Glomerular endothelial cell (primary cell): ENCODE results near the gene PPP1R12B. TPM values are rescaled to one million over a fixed set of nuclear protein-coding genes. Genes with fewer than 3 reads are reported as not detected.
A peak's percentile ranks its signal among the peaks of the same experiment; 100 is the strongest.

Experiments
- DNase-seq: peaks from one replicate; pipeline ENCODE4 v3.0.0-alpha.2; 2011; ENCODE audit warnings: low read depth, low spot score; ENCODE audit errors: extremely low read depth
- total RNA-seq: library from RNA; depleted of rRNA; stranded (reverse); fragments of >200 nt; gene quantifications from 2 replicates; pipeline ENCODE4 v1.2.3, GENCODE V29; 2015

The PPP1R12B gene, protein sequence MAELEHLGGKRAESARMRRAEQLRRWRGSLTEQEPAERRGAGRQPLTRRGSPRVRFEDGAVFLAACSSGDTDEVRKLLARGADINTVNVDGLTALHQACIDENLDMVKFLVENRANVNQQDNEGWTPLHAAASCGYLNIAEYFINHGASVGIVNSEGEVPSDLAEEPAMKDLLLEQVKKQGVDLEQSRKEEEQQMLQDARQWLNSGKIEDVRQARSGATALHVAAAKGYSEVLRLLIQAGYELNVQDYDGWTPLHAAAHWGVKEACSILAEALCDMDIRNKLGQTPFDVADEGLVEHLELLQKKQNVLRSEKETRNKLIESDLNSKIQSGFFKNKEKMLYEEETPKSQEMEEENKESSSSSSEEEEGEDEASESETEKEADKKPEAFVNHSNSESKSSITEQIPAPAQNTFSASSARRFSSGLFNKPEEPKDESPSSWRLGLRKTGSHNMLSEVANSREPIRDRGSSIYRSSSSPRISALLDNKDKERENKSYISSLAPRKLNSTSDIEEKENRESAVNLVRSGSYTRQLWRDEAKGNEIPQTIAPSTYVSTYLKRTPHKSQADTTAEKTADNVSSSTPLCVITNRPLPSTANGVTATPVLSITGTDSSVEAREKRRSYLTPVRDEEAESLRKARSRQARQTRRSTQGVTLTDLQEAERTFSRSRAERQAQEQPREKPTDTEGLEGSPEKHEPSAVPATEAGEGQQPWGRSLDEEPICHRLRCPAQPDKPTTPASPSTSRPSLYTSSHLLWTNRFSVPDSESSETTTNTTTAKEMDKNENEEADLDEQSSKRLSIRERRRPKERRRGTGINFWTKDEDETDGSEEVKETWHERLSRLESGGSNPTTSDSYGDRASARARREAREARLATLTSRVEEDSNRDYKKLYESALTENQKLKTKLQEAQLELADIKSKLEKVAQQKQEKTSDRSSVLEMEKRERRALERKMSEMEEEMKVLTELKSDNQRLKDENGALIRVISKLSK
- total RNA-seq = 3.8 and 8.1 TPM in 2 replicates

DNA sequence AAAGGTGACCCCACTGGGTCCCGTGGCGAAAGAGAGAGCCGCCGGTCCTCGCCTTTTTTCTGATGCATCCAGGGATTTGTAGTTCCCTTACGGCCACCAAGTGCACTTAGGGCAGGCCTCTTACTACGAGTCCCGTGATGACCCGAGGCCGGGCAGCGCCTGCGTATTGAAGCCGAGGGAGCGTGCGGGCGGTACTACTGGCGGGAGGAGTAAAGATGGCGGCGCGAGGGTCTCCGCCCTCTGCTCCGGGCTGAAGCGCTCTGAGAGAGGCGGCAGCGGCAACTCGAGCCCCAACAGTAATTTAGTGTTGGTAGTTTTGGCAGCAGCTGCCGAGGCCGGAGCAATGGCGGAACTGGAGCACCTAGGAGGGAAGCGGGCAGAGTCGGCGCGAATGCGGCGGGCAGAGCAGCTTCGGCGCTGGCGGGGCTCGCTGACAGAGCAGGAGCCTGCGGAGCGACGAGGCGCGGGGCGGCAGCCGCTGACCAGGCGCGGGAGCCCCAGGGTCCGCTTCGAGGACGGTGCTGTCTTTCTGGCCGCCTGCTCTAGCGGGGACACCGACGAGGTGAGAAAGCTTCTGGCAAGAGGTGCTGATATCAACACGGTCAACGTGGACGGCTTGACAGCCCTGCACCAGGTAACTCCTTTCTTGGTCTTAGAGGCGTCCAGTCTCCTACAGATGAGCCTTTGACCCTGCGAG, at the start of gene PPP1R12B:
TSS of gene PPP1R12B (plus strand) at position 191 of the 697 bp plus-strand sequence. CDS start at position 344, 153 bp downstream.
- DNase-seq = peak; percentile 80

DNA sequence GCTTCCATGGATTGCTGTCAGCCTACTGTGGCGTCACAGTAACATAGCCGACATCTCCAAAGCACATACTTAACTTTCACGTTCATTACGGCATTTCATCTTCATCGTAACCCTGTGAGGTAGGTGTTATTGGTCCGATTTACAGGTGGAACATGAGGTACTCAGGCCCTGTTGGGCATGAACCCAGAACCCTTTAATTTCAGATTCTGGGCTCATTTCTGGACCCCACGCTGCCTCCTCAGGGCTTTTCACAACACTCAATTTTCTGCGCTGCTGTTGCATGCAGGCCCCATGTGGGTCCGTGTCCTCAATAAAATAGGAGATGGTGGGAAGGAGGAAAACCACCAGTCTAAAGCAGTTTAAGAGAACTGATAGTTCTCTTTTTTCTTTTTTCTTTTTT, 46.3 kb upstream of the PPP1R12B start:
- DNase-seq = no peak

DNA sequence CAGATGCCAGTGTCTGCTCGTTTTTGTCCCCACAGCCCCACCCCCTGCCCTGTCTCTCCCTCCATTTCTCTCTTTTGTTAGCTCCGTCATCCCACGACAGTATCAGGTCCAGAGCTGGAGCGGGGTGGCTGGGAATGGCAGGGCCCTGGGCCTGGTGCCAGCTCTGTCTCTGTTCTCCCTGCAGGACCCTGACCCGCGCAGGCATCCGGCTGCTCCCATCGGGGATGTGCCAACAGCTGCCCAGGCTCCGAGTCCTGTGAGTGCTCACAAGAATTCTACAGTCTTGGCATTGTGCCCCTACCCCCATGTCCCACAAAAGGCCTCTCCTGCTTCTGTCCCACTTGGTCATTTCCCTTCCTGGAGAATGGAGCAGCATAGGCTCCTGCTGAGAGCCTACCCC, 44.1 kb upstream of the PPP1R12B start:
- DNase-seq = no peak

DNA sequence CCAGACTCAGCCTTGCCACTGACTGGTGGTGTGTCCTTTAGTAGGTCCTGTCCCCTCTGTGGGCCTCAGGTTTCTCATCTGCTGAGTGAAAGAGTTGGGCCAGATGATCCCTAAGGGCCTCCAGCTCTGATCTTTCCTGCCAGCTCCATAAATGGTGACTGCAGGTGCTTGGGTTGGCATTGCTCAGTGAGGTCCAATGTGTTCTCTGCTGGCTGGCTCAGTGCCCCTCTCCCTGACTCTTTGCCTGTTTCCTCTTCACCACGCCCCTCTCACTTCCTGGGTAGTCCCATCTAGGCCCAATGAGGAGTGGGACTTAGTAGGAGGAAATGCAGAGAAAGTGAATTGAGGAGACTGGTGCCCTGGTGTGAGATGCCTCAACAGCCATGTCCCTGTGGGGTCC, 43.3 kb upstream of the PPP1R12B start:
- no peak for DNase-seq

DNA sequence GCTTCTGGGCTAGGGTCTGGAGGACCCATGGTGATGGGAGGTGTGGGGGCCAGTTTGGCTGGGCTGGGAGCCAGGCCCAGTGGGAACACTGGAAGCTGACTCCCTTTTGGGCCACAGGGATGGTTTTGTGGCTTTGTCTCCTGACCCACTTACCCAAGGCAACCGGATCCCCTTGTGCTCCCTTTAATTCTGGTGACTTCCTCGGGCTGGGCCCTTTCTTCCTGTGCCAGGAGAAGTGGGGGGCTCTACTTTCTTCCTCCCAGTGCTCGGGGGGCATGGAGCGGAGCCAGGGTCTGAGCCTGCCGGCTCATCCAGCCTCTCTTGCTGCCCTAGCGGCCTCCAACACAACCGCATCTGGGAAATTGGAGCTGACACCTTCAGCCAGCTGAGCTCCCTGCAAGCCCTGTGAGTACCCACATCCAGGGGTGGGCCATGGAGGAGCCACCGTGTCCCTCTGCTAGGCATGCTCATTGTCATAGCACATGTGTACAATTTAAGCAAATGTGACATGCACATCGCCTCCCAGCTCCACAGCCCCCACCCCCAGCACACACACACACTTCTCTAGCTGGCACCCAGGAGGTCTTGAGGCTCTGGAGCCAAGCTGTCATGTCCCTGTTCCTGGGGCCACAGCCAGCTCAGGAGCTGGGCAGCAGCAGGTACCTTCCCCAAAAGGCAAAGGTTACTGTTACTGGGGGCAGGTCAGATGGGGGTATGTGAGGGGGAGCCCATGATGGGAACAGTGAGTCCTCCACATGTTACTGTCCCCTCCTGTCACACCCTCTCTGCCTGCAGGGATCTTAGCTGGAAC, 41.8 kb upstream of the PPP1R12B start:
- DNase-seq = no peak

DNA sequence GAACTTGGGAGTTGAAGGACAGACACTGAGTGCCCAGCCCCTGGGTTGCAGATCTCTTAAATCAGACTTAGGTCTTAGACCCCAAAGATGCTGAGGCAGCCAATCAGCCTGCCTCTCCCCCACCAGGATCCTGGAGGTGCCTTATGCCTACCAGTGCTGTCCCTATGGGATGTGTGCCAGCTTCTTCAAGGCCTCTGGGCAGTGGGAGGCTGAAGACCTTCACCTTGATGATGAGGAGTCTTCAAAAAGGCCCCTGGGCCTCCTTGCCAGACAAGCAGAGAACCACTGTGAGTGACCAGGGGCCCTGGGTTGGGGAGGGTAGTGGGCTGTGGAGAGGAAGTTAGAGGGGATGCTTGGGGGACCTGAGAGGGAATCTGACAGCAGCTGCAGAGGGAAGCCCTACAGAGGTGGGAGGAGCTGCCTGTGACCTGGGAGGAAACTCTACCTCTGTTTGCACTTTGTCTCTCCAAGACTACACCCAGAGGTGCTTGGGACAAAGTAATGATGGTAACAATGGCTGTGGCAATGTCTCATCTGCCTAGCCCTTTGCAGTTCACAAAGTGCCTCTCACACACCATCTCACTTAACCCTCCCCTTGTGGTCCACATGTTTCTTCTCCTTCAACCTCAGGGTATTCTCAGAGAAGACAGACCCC, 38.3 kb upstream of the PPP1R12B start:
- no peak for DNase-seq

DNA sequence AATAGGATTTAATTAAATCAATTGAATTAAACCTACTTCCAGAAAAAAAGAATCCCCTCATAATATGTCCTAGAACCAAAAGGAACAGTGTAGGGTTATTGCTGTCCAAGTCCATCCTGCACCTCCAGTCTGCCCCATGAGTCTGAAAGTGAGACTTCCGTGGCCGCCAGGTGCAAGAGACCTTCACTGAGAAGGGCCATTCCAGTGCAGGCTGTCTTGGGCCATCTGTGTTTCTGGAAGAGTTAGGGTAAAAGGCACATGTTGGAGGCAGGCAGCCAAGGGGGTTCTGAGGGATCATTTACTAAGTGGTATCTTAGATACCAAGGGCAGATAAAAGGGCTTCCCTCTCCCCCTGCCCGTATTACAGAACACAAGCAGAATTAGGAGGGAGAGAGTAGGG, 37.8 kb upstream of the PPP1R12B start:
- no peak for DNase-seq

DNA sequence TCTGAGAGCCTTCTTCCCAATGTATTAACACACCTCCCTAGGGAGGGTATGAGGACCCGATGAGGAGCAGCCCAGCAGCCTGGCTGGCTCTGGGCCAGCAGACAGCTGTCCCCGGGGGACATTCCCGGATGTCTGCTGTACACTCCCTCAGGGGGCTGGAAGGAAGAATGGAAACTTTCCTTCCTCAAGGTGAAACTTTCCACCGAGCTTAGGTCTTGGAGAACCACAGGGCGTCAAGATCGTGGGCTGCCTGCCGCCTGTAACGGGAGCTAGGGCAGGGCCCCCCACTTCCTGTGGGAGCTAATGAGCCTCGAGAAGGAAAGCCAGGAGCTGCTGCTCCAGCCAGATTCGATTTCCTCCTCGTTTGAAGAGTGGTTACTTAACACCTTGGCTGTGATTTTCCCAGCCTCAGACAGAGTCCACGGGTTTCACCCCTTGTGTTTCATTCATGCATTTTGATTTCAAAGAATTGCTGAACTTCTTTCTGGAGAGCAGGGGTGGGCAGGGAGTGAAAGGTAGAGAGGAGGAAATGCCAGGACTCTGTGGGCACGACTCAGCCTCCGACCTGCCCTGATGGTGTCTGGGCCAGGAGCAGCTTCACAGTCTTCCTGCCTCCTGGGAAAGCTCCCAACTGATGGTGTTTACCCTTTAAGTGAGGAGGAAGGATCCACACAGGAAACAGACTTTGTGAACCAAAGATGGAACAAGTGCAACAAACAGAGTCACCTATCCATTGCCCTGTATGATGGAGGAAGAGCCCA, 36.4 kb upstream of the PPP1R12B start:
- no peak for DNase-seq

DNA sequence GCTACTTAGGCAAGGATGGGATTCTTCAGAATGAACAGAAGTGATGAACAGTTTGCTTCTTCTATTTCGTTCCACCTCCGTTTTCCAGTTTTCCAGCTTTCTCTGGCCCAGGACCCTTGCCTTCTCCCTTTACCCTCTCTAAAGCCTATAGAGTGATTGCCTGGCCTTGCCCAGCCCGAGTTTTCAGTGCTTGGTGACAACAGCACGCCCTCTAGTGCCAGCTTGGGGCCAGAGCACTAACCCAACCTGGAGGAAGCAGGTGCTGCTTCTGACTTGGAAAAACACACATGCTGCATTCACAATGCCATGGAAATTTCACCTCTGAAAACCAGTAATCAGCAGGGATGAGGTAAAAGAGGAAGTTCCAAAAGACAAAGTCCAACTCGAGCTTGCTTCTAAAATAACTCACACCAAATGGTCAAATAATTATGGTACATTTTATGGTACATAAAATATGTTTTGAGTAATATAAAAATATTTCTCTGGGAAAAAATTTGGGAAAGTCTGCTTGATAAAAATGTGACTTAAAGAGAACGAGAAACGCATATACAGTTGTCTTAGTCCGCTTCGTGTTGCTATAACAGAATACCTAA, 32.8 kb upstream of the PPP1R12B start:
- peak; percentile 60 for DNase-seq

DNA sequence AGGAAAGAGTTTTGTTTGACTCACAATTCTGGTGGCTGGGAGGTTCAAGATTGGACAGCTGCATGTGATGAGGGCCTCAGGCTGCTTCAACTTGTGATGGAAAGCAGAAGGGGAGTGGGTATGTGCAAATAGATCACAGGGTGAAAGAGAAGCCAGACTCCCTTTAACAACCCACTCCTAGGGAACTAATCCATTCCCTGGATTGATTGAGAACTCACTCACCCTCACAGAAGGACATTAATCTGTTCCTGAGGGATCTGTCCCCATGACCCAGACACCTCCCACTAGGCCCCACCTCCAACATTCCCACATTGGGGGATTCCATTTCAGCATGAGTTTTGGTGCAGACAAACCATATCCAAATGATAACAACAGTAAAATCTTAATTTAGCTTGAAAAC, 32.3 kb upstream of the PPP1R12B start:
- no peak for DNase-seq

DNA sequence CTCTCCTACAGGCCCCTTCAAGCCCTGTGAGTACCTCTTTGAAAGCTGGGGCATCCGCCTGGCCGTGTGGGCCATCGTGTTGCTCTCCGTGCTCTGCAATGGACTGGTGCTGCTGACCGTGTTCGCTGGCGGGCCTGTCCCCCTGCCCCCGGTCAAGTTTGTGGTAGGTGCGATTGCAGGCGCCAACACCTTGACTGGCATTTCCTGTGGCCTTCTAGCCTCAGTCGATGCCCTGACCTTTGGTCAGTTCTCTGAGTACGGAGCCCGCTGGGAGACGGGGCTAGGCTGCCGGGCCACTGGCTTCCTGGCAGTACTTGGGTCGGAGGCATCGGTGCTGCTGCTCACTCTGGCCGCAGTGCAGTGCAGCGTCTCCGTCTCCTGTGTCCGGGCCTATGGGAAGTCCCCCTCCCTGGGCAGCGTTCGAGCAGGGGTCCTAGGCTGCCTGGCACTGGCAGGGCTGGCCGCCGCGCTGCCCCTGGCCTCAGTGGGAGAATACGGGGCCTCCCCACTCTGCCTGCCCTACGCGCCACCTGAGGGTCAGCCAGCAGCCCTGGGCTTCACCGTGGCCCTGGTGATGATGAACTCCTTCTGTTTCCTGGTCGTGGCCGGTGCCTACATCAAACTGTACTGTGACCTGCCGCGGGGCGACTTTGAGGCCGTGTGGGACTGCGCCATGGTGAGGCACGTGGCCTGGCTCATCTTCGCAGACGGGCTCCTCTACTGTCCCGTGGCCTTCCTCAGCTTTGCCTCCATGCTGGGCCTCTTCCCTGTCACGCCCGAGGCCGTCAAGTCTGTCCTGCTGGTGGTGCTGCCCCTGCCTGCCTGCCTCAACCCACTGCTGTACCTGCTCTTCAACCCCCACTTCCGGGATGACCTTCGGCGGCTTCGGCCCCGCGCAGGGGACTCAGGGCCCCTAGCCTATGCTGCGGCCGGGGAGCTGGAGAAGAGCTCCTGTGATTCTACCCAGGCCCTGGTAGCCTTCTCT, 30.3 kb upstream of the PPP1R12B start:
- no peak for DNase-seq

DNA sequence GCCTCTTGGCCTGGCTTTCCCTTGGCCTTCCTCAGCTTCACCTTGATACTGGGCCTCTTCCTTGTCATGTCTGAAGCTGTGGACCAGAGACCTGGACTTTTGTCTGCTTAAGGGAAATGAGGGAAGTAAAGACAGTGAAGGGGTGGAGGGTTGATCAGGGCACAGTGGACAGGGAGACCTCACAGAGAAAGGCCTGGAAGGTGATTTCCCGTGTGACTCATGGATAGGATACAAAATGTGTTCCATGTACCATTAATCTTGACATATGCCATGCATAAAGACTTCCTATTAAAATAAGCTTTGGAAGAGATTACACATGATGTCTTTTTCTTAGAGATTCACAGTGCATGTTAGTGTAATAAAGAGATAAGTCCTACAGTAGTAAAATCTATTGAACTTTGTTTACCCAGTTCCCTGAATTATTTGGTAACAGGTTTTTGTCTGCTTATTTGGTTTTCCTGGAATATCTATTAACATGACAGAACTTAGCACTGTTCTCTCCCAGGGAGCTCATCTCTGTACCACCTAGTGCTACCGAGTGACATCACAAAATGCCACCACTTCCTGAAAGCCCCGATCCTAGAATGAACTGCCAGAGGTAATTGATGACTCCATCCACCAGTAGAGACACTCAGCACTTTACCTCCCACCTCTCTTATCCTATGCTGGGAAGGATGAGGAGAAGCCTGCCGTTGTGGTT, 29.0 kb upstream of the PPP1R12B start:
- DNase-seq = no peak

DNA sequence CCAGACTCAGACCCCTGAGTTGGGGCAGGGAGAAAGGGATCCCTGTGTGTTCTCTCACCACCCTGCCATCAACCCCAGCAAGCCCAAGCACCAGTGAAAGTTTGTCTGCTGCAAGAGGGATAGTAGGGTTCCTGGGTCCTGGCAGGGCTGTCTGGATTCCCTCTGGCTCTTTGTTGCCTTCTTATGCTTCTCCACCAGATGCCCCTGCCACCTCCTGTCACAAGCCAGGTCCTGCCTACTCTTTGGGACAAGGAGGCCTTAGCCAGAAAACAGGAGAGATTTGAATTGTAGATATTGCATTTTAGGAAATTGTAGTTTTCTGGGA, 28.5 kb upstream of the PPP1R12B start:
- no peak for DNase-seq

DNA sequence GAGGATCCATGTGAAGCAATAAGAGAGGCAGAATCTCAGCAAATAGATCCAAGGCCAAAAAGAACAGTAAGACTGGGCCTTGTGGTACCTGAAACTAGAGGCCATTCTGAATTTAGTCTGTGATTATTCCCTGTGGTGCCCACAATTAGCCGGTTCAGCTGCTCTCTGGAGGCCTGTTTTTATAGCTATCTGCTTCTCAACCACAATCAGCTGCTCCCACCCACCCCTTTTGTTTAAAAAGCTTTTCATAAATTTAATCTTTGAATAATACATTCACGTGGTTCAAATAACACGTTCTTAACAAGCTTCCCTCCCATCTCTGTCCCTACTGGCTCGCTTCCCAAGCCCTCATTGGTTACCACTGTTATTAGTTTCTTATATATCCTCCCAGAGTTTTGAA, 24.8 kb upstream of the PPP1R12B start:
- no peak for DNase-seq

DNA sequence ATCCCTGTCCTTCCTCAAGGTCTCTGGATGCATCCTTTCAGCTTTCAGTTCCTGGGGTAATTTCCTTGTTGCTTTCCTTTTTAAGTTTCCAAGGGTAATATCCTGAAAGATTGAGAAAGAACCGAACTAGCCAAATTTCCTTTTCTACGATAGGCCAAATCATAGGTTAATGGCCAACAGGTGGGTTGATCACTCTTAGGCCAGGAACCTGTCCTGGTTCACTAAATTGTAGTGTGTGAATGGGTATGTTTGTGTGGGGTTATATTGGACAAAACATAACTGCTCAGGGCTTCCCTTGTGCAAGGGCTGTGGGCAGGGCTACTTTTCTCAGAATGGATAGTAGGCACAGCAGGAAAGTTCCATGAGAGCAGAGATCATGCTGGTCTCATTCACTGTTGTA, 23.9 kb upstream of the PPP1R12B start:
- DNase-seq = no peak

DNA sequence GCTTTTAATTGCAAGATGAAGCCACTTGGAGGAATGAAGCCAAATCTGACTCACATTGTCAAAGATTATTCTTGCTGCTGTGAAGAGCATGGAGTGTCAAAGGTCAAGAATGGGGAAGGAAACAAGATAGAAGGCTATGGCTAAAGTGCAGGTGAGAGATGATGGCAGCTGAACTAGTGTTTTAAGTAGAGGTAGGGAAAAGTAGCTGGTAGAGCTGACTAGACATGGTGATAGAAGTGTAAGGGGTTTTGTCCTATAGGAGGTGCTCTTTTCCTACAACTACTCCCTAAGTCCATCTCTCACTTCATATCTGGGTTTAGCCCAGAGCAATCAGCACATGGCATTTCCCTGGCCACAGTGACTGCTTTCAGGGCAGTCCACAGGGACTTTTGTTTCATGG, 18.6 kb upstream of the PPP1R12B start:
- DNase-seq = no peak

DNA sequence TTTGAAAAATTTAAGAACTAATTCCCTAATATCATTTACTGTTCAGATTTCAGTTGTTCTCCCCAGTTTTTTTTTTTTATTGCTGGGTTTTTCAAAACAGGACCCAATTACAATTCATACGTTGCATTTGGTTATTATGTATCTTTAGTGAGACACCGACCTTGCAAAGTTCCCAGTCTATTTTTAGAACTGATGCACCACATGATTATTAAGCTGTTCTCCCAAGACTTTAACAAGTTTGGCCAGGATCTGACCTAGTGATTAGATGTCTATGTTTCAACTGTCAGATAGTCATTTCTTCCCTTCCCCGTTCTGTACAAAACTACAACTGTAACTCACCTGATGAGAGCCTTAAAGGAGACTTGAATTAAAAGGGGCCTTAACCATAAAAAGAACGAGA, 14.6 kb upstream of the PPP1R12B start:
- no peak for DNase-seq
